ENCODE data around the gene MRPS16. TPM values are rescaled to one million over a fixed set of nuclear protein-coding genes. Genes with fewer than 3 reads are reported as not detected.

Gene MRPS16
- total RNA-seq, 1 experiment from 2014 or later: 191 TPM

DNA sequence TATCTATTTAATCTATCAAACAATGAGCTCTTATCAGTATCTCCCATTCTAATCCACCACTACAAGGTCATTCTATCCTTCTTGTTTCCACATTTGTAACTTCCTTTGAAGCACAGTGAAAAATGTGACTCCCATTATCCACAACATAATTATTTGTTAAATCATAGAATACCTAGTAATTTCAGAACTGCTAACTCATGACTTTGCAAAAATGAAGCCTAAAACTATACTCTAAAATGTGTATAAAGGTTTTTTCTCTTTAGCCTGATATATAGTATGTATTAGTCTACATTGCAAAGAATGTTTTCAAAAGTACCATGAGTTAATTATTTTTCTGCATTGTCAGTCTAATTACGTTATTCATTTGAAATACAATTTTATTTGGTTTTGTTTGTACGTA lies 12.0 kb upstream of the MRPS16 start:
- POLR2A ChIA-PET: interaction anchor here (0.6 to 1.4 kb wide), 2 partner anchors 17 to 84 kb away, joined by 4 read pairs; partner anchors contain the start of gene DNAJC9
- TF ChIP-seq, protein P1, sequence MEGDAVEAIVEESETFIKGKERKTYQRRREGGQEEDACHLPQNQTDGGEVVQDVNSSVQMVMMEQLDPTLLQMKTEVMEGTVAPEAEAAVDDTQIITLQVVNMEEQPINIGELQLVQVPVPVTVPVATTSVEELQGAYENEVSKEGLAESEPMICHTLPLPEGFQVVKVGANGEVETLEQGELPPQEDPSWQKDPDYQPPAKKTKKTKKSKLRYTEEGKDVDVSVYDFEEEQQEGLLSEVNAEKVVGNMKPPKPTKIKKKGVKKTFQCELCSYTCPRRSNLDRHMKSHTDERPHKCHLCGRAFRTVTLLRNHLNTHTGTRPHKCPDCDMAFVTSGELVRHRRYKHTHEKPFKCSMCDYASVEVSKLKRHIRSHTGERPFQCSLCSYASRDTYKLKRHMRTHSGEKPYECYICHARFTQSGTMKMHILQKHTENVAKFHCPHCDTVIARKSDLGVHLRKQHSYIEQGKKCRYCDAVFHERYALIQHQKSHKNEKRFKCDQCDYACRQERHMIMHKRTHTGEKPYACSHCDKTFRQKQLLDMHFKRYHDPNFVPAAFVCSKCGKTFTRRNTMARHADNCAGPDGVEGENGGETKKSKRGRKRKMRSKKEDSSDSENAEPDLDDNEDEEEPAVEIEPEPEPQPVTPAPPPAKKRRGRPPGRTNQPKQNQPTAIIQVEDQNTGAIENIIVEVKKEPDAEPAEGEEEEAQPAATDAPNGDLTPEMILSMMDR (IDR thresholded peaks at IDR 0.05; ENCODE audit: insufficient read depth in 1 of 2, low read depth in 1 of 2, low read length in 1 of 2, severe bottlenecking in 1 of 2, unreplicated experiment in 1 of 2): no peak
- H3K4me3 Mint-ChIP-seq (ENCODE audit: unreplicated experiment): no peak overlapping the region
- no peaks in the 10 kb centered on the region for H3K36me3 ChIP-seq (ENCODE audit: control insufficient read depth, insufficient read depth, low read length)
- H3K9me3 ChIP-seq: peaks cover 2% of the 10 kb centered on the region
- no peak overlapping the region for H3K27ac Mint-ChIP-seq (ENCODE audit: unreplicated experiment)
- no TSS peak for BruUV-seq (replicated peaks)
- intact Hi-C loops (cut with micrococcal nuclease; ENCODE audit: unreplicated experiment): loop anchor here (5.0 kb wide), 1 partner anchor 378 kb away; the partner anchor contains the start of gene MYOZ1
- CTCF ChIA-PET: interaction anchor here (0.5 to 1.3 kb wide), 7 partner anchors 11 to 1418 kb away, joined by 3 to 8 read pairs (median 6); partner anchors contain the start of gene DNAJC9
- no peaks in the 10 kb centered on the region for H3K27me3 ChIP-seq (replicated peaks; ENCODE audit: control insufficient read depth, insufficient read depth, low read length)
- no peaks in the 10 kb centered on the region for H3K4me1 Mint-ChIP-seq (ENCODE audit: low read depth, unreplicated experiment)
- peaks cover 9% of the 10 kb centered on the region for H3K27me3 Mint-ChIP-seq (ENCODE audit: insufficient read depth, unreplicated experiment)
- H3K36me3 Mint-ChIP-seq (ENCODE audit: insufficient read depth, unreplicated experiment): no peaks in the 10 kb centered on the region
- H3K4me1 ChIP-seq: no peaks in the 10 kb centered on the region
- H3K4me3 ChIP-seq (ENCODE audit: low read depth, low read length): no peak overlapping the region
- no peak for DNase-seq
- no peaks in the 10 kb centered on the region for H3K9me3 Mint-ChIP-seq (ENCODE audit: unreplicated experiment)

- DNase-seq: peak in 1 of 2 experiments; percentile 22
- intact Hi-C loops (cut with micrococcal nuclease; ENCODE audit: unreplicated experiment): loop anchor here (5.0 kb wide), 1 partner anchor 378 kb away; the partner anchor contains the start of gene MYOZ1
- Mint-ChIP-seq H3K4me3 (ENCODE audit: unreplicated experiment) (no peak overlapping the region), H3K36me3 (ENCODE audit: insufficient read depth, unreplicated experiment) (no peaks in the 10 kb centered on the region), H3K4me1 (ENCODE audit: low read depth, unreplicated experiment) (no peaks in the 10 kb centered on the region), H3K27me3 (ENCODE audit: insufficient read depth, unreplicated experiment) (peaks cover 4% of the 10 kb centered on the region), H3K27ac (ENCODE audit: unreplicated experiment) (no peak overlapping the region), H3K9me3 (ENCODE audit: unreplicated experiment) (peaks cover 6% of the 10 kb centered on the region)
- Histone ChIP-seq H3K36me3 (ENCODE audit: control insufficient read depth, insufficient read depth, low read length) (no peaks in the 10 kb centered on the region; the same call in 1 of the 2 replicates), H3K9me3 (peaks cover 8% of the 10 kb centered on the region), H3K27me3 (replicated peaks; ENCODE audit: control insufficient read depth, insufficient read depth, low read length) (no peaks in the 10 kb centered on the region), H3K4me3 (ENCODE audit: low read depth, low read length) (no peak overlapping the region), H3K4me1 (no peaks in the 10 kb centered on the region)
- ChIA-PET POLR2A (interaction anchor here (0.6 to 1.4 kb wide), 2 partner anchors 17 to 85 kb away, joined by 4 read pairs; partner anchors contain the start of gene DNAJC9), CTCF (interaction anchor here (0.6 to 1.3 kb wide), 6 partner anchors 11 to 1418 kb away, joined by 3 to 8 read pairs (median 6); partner anchors contain the start of gene DNAJC9)
- no TSS peak for BruUV-seq (replicated peaks)
- TF ChIP-seq, protein P1 (IDR thresholded peaks at IDR 0.05; ENCODE audit: insufficient read depth in 1 of 2, low read depth in 1 of 2, low read length in 1 of 2, severe bottlenecking in 1 of 2, unreplicated experiment in 1 of 2): peak; percentile 56 to 77
Observed at GRCh38 chr10:73263693-73264347, 11.4 kb upstream of the MRPS16 start.

- Mint-ChIP-seq H3K4me1 (ENCODE audit: low read depth, unreplicated experiment) (no peaks in the 10 kb centered on the region), H3K9me3 (ENCODE audit: unreplicated experiment) (peaks cover 14% of the 10 kb centered on the region), H3K36me3 (ENCODE audit: insufficient read depth, unreplicated experiment) (no peaks in the 10 kb centered on the region), H3K4me3 (ENCODE audit: unreplicated experiment) (no peak overlapping the region), H3K27me3 (ENCODE audit: insufficient read depth, unreplicated experiment) (no peaks in the 10 kb centered on the region), H3K27ac (ENCODE audit: unreplicated experiment) (no peak overlapping the region)
- no peak for DNase-seq
- H3K4me3 ChIP-seq (ENCODE audit: low read depth, low read length): no peak overlapping the region
- no peaks in the 10 kb centered on the region; the same call in 1 of the 2 replicates for H3K36me3 ChIP-seq (ENCODE audit: control insufficient read depth, insufficient read depth, low read length)
- ChIA-PET CTCF (interaction anchor here (0.6 kb wide), 1 partner anchor 166 kb away, joined by 5 read pairs; the partner anchor contains the start of gene P4HA1), POLR2A (interaction anchor here (1.4 kb wide), 1 partner anchor 16 kb away, joined by 4 read pairs; the partner anchor contains the start of gene DNAJC9)
- no TSS peak for BruUV-seq (replicated peaks)
- H3K4me1 ChIP-seq: no peaks in the 10 kb centered on the region
- peaks cover 8% of the 10 kb centered on the region for H3K9me3 ChIP-seq
- intact Hi-C loops (cut with micrococcal nuclease; ENCODE audit: unreplicated experiment): loop anchor here (5.0 kb wide), 1 partner anchor 379 kb away; the partner anchor contains the start of gene MYOZ1
- TF ChIP-seq, protein P1 (IDR thresholded peaks at IDR 0.05; ENCODE audit: insufficient read depth in 1 of 2, low read depth in 1 of 2, low read length in 1 of 2, severe bottlenecking in 1 of 2, unreplicated experiment in 1 of 2): no peak
- no peaks in the 10 kb centered on the region for H3K27me3 ChIP-seq (replicated peaks; ENCODE audit: control insufficient read depth, insufficient read depth, low read length)
Observed at GRCh38 chr10:73262880-73263555, 10.6 kb upstream of the MRPS16 start.

All from Caco-2 (cell line).